C4-2B (cell line): ENCODE measurements around the gene KLHL25.

ENCODE experiments used
- H3K27ac ChIP-seq: fragments of 450-650 bp; 2 replicates; pipeline ENCODE4 v1.5.1; 2017
- CTCF ChIP-seq: fragments of 450-650 bp; conservative IDR thresholded peaks from 2 replicates; pipeline ENCODE4 v1.5.1; 2017; ENCODE audit warnings: mild to moderate bottlenecking
- ZFX ChIP-seq: fragments of 450-650 bp; IDR thresholded peaks from 2 replicates; pipeline ENCODE4 v1.6.1; 2017

The KLHL25 gene

GRCh38 chr15:85753791-85754452 lies 40.8 kb downstream of the KLHL25 start:
- no peak overlapping the region for H3K27ac ChIP-seq
- TF ChIP-seq CTCF (no peak), ZFX (no peak)

GRCh38 chr15:85753261-85753660 lies 41.5 kb downstream of the KLHL25 start:
- no peak overlapping the region for H3K27ac ChIP-seq
- TF ChIP-seq ZFX: no peak
- no peak for TF ChIP-seq CTCF

GRCh38 chr15:85752491-85752961 lies 42.2 kb downstream of the KLHL25 start:
- no peak for TF ChIP-seq CTCF
- TF ChIP-seq ZFX: no peak
- no peak overlapping the region for H3K27ac ChIP-seq

GRCh38 chr15:85752124-85752475 lies 42.6 kb downstream of the KLHL25 start:
- no peak for TF ChIP-seq ZFX
- no peak for TF ChIP-seq CTCF
- no peak overlapping the region for H3K27ac ChIP-seq

GRCh38 chr15:85751291-85752123 lies 43.2 kb downstream of the KLHL25 start:
- TF ChIP-seq CTCF (no peak), ZFX (no peak)
- no peak overlapping the region for H3K27ac ChIP-seq

- no peak overlapping the region for H3K27ac ChIP-seq
- TF ChIP-seq CTCF (no peak), ZFX (no peak)
Observed at GRCh38 chr15:85750319-85751290, 44.1 kb downstream of the KLHL25 start.
